PFSK-1 (cell line): ENCODE measurements around the gene MUC5AC.

Experiments
- FOXP2 ChIP-seq: optimal IDR thresholded peaks from 2 replicates; pipeline ENCODE3; 2011; ENCODE audit warnings: borderline replicate concordance, control low read depth, inconsistent platforms; ENCODE audit not compliant: insufficient read depth; ENCODE audit errors: extremely low read length, extremely low read depth
- POLR2AphosphoS5 ChIP-seq: IDR thresholded peaks from 2 replicates; pipeline ENCODE4 v1.6.1; 2012; ENCODE audit warnings: low read depth, mild to moderate bottlenecking, control low read depth, low read length, moderate library complexity
- SIN3A ChIP-seq: IDR thresholded peaks from 2 replicates; pipeline ENCODE4 v1.6.1; 2012; ENCODE audit warnings: mild to moderate bottlenecking, low read length, moderate library complexity, borderline replicate concordance; ENCODE audit not compliant: insufficient read depth
- TAF1 ChIP-seq: IDR thresholded peaks from 2 replicates; pipeline ENCODE4 v1.6.1; 2012; ENCODE audit warnings: low read length, control low read depth, borderline replicate concordance; ENCODE audit not compliant: insufficient read depth
- TF ChIP-seq, protein P1 (sequence below), 2 experiments: IDR thresholded peaks; 2 replicates each; pipeline versions ENCODE4 v1.6.1 to v1.8.0; 2011 to 2012; ENCODE audit warnings: low read depth in 2 of 2, low read length in 2 of 2, control low read depth in 1 of 2, inconsistent platforms in 1 of 2, mild to moderate bottlenecking in 1 of 2, moderate library complexity in 1 of 2; ENCODE audit not compliant: insufficient read depth in 1 of 2

Gene MUC5AC

GRCh38 chr11:1181420-1181819 lies 23.7 kb downstream of the MUC5AC start:
- TF ChIP-seq POLR2AphosphoS5 = no peak
- TF ChIP-seq TAF1 = no peak
- no peak for TF ChIP-seq FOXP2
- no peak for TF ChIP-seq SIN3A

- TF ChIP-seq POLR2AphosphoS5 (no peak), TAF1 (no peak), FOXP2 (no peak), SIN3A (no peak)
- TF ChIP-seq, protein P1, sequence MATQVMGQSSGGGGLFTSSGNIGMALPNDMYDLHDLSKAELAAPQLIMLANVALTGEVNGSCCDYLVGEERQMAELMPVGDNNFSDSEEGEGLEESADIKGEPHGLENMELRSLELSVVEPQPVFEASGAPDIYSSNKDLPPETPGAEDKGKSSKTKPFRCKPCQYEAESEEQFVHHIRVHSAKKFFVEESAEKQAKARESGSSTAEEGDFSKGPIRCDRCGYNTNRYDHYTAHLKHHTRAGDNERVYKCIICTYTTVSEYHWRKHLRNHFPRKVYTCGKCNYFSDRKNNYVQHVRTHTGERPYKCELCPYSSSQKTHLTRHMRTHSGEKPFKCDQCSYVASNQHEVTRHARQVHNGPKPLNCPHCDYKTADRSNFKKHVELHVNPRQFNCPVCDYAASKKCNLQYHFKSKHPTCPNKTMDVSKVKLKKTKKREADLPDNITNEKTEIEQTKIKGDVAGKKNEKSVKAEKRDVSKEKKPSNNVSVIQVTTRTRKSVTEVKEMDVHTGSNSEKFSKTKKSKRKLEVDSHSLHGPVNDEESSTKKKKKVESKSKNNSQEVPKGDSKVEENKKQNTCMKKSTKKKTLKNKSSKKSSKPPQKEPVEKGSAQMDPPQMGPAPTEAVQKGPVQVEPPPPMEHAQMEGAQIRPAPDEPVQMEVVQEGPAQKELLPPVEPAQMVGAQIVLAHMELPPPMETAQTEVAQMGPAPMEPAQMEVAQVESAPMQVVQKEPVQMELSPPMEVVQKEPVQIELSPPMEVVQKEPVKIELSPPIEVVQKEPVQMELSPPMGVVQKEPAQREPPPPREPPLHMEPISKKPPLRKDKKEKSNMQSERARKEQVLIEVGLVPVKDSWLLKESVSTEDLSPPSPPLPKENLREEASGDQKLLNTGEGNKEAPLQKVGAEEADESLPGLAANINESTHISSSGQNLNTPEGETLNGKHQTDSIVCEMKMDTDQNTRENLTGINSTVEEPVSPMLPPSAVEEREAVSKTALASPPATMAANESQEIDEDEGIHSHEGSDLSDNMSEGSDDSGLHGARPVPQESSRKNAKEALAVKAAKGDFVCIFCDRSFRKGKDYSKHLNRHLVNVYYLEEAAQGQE (IDR thresholded peaks at IDR 0.05; ENCODE audit: insufficient read depth in 1 of 2, low read depth in 2 of 2, low read length in 2 of 2) = no peak
These were observed 24.2 kb downstream of the MUC5AC start for GRCh38 chr11:1181853-1182535.

DNA sequence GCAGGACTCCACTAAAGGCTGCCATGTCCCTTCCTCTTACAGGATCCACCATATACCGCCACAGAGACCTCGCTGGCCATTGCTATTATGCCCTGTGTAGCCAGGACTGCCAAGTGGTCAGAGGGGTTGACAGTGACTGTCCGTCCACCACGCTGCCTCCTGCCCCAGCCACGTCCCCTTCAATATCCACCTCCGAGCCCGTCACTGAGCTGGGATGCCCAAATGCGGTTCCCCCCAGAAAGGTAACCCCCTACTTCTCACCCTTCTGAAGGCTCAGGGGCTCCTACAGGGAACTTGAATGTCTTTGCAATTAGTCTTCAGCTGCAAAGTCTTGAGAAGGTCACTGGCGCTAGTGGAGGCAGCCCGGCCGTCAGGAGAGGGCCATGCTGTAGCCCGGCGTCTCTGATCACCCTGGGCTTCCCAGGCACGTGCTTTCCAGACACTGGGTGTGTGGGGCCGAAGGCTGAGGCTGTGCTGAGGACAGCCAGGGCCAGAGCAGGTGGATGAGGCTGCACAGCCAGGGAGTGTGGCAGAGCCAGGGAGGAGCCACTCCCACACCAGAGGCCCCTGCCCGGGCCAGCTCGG lies 35.1 kb downstream of the MUC5AC start:
- TF ChIP-seq FOXP2 (no peak), POLR2AphosphoS5 (no peak), TAF1 (no peak), SIN3A (no peak)
- TF ChIP-seq, protein P1 (IDR thresholded peaks at IDR 0.05; ENCODE audit: insufficient read depth in 1 of 2, low read depth in 2 of 2, low read length in 2 of 2) = no peak

DNA sequence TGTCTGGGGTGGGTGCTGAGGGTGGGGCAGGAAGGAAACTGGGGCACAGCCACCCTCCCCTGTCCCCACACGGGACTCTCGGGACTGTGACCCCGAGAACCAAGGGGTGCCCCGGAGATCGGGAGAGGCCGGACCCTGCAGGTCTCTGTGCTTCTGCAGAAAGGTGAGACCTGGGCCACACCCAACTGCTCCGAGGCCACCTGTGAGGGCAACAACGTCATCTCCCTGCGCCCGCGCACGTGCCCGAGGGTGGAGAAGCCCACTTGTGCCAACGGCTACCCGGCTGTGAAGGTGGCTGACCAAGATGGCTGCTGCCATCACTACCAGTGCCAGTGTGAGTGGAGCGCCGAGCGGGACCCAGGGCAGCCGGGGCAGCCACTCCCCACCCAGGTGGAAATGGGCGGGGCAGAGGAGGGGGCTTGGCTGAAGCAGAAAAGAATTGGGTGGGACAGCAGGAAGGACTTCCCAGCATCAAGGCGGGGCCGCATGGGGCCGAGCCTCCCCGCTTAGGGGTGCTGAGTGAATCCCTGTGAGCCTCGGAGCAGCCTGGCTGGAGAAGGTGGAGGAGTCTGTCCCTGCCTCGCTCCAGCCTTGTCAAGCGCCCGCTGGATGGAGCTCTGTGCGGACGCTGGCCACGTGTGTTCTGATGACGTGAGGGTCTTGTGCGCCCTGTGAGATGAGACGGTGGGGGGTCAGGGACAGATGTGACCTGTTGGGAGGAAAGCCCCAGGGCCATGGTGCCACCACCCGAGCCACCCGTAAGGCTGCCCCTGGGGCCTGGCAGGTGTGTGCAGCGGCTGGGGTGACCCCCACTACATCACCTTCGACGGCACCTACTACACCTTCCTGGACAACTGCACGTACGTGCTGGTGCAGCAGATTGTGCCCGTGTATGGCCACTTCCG lies 35.8 kb downstream of the MUC5AC start:
- TF ChIP-seq SIN3A (no peak), POLR2AphosphoS5 (no peak), TAF1 (no peak), FOXP2 (no peak)
- TF ChIP-seq, protein P1 (IDR thresholded peaks at IDR 0.05; ENCODE audit: insufficient read depth in 1 of 2, low read depth in 2 of 2, low read length in 2 of 2) = no peak
